NOMO-1 treated with DMSO at 0.1 percent for 48 hours (cell line): Measurements from ENCODE around the gene SP2.
"Not testable (repeated sequence)": the region's sequence is repeated elsewhere in the genome, so short reads cannot be mapped to it uniquely, and the experiment has no call there.

Source experiments
- DNase-seq: peaks from one replicate; lab custom pipeline; 2025; ENCODE audit not compliant: unreplicated experiment; lab: John Stamatoyannopoulos, UW

SP2 gene

DNA sequence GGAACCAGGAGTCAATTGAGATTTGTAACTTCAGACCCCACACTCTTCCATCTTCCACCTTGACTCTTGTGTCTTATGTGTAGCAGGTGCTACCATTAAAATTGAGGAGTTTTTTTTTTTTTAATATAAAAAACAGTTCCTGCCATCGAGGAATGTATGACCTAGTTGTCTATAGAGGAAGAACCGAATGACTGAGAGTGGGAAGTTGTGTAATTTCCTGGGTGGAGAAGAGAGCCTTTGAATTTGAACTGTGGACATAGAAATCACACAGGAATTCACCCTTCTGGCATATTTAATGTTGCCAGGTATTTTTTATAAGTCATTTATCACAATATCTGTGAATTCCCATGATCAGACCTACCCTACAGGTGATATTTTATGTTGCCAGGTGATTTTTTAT, 22.0 kb downstream of the SP2 start:
- no peak for DNase-seq

DNA sequence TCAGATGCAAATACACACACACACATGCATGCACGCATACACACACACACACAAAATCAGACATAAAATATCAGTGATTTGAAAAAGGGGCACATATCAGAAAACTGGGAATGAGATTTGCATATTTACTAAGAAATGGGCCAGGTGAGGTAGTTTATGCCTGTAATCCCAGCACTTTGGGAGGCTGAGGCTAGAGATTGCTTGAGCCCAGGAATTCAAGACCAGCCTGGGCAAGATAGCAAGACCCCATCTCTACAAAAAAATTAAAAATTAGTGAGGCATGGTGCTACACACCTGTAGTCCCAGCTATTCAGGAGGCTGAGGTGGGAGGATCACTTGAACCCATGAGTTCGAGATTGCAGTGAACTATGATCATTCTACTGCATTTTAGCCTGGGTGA, 23.0 kb downstream of the SP2 start:
- no peak for DNase-seq

- not testable (repeated sequence) for DNase-seq
These were observed 23.9 kb downstream of the SP2 start for GRCh38 chr17:47919889-47920288.

GRCh38 chr17:47924785-47925677, 29.0 kb downstream of the SP2 start:
- DNase-seq = no peak

DNA sequence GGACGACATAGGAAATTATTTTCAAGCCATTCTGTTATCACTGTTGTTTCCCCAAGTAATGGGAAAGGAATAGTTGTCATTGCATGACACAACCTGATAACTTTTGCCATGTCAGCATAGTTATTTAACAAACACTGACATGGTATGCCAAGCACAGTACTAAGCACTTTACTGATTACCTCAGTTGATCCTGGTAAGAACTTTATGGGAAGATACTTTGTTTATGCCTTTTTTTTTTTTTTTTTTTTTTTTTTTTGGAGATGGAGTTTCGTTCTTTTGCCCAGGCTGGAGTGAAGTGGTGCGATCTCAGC, 29.6 kb downstream of the SP2 start:
- DNase-seq = no peak

- no peak for DNase-seq
These were observed 31.9 kb downstream of the SP2 start for GRCh38 chr17:47927821-47928400.

- no peak for DNase-seq
These were observed 32.4 kb downstream of the SP2 start for GRCh38 chr17:47928415-47928814.

DNA sequence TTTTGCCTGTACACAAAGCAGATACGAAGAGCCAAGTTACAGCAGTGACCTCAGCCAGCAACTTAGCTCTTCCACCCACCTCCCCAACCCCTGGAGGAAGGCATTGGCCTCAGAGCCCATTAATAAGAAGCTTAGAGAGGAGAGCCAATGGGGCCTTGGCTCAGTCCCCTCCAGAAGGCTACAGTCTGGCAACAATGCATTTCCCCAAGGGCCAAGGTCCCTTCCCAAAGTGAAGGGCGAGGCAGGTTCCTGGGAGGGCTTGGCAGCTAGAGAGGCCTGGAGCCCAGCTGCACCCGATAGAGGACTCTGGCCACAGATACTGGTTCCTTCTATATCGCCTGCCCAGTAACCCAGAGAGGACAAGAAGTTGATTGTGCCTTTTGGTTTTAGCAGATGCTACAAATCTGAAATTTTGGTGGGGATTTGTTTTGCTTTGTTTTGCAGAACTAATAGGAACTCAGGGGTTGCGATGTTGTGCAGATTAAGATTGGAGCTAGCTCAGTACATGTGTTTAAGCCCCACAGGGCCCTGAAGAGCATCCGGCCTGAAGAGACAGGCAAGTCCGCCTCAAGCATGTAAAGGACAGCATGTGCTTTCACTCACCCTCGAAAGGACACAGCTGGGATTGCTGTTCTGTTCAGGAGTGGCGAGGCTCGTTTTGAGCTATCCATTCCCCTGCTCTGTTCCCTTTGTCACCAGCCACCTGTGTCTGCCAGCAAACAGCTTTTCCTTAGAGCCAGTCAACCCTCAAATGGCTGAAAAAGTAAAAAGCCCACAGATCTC, 33.4 kb downstream of the SP2 start:
- DNase-seq = no peak

GRCh38 chr17:47931848-47932247, 35.8 kb downstream of the SP2 start:
- no peak for DNase-seq

DNA sequence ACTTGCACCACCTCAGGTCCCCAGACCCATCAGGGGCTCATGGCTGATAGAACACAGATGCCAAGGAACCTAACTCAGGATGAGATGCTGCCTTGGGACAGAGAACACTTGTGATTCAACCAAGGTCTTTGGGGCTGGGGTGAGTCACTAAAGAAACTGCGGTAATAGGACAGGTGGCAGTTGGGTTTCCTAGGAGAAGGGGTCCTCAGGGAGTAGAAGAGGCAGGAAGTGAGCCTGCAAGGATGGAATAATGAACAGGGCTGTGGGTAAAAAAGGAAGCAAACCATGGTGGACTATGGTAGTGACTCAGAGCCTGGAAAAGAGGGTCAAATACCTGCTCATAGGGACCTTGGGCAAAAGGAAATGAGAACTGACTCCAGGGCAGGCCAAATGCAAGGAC, 38.8 kb downstream of the SP2 start:
- no peak for DNase-seq

DNA sequence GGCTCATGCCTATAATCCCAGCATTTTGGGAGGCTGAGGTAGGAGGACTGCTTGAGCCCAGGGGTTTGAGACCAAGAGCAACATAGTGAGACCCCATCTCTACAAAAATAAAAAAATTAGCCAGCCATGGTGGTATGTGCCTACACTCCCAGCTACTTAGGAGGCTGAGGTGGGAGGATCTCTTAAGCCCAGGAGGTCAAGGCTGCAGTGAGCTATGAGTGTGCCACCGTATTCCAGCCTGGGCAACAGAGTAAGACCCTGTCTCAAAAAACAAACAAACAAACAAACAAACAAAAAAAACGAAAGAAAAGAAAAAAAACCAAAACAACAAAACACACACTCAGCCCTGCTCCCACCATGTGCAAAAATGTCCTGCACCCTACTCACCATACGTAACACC, 39.4 kb downstream of the SP2 start:
- DNase-seq = not testable (repeated sequence)

DNA sequence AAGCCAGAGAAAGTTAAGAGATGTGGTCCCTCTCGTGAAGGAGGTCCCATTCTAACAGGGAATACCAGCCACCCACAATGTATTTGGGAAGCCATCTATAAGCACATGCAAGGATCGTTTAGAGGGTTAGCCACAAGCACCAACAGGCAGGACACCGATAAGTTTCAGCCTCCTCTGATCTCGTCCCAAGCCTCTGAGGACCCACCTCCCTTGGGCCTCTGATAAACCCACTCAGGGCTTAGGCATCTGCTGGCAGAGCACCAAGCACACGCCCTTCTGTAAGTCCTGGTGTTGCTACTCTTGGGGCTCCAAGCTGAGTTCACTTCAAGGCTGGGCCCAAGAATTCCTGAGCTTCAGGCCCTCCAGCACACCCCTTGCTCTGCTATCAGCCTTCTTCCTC, 39.9 kb downstream of the SP2 start:
- DNase-seq = no peak

DNA sequence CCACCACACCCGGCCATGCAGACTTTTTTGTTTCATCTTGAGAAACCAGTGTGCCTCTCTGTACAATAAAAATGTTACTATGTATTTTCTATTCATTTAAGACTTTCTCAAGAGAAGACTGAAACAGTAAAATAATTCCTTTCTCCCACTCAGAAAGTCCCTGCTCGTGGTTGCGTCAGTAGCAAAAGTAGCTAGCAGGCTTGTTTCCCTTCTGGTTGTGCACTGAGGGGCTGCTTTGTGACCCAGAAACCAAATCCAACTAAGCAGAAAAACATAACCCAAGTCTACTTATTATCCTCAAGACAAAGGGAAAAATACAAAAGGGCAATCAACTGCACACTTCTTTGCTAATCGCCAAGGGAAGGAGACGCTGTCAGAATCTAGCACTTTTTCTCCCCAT, 41.9 kb downstream of the SP2 start:
- no peak for DNase-seq

DNA sequence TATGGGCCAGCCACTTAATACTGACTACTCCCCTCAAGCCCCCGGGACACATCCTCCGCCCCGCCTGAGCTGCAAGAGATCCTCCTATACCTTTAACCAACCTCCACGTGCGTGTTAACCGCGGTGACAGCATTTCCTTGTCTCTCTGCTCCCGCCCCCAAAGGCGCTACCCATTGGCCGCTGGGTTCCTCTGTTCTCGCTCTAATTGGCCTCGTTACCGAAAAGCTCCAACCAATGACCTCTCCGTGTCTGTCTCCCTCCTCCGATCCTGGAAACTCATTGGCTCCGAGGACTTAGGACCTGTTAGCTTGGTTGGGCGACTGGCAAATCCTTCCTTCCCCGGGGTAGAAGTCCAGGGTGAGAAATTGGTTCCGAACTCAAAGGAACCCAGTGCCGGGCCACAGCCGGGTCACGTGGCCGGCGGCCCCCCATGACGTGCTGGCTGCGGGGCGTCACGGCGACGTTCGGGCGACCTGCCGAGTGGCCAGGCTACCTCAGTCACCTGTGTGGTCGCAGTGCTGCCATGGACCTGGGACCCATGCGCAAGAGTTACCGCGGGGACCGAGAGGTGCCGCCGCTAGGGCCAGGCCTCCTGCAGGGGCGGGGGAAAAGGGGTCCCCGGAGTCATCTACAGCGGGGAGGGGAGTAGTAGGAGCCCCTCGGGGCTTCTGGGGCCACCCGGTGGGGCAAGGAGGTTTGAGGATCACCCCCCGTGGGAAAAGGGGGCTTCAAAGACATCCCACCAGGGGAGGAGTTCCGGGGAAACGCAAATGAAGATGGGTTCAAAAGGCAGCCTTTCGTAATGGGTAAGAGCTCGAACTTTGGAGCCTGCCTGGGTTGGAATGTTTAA, 45.4 kb downstream of the SP2 start, which contains the start of gene PNPO:
Gene PNPO, plus strand, starts transcription at position 326 of the 850 bp plus-strand sequence. Its CDS starts 105 bp downstream, at position 431.
- peak; percentile 99 for DNase-seq

- no peak for DNase-seq
These were observed 46.1 kb downstream of the SP2 start for GRCh38 chr17:47942096-47942510.

- DNase-seq = no peak
These were observed 46.5 kb downstream of the SP2 start for GRCh38 chr17:47942568-47942967.

- DNase-seq = no peak
These were observed 49.0 kb downstream of the SP2 start for GRCh38 chr17:47945080-47945479.

GRCh38 chr17:47945529-47946508, 49.8 kb downstream of the SP2 start:
- no peak for DNase-seq

DNA sequence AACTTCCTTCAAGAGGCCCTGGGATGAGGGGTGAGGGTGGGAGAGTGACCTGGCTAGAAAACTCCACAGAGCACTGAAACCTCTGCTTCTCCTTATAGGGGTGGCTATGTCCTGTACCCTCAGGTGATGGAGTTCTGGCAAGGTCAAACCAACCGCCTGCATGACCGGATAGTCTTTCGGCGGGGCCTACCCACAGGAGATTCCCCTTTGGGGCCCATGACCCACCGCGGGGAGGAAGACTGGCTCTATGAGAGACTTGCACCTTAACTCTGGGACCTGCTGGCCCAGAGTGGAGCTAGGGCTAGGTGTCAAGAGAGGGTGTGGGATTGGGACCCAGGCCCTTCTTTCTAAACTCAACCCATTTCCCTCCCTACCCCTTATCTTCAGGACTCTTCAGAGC, 50.5 kb downstream of the SP2 start:
- DNase-seq = no peak

- DNase-seq = peak; percentile 65
These were observed 50.9 kb downstream of the SP2 start for GRCh38 chr17:47946929-47947397.
